Esophagus squamous epithelium (tissue), 4 donors: ENCODE measurements around the gene KAZALD1.

ENCODE experiments used
- POLR2A ChIP-seq, 4 donors: fragments of 450-650 bp; IDR thresholded peaks; one replicate each; pipeline ENCODE4 v1.6.1; 2017; ENCODE audit warnings: antibody characterized with exemption in 4 of 4, mild to moderate bottlenecking in 4 of 4, moderate library complexity in 3 of 4
- TF ChIP-seq, protein P1 (sequence below), 6 experiments: fragments of 450-650 bp in 4 of 6; fragments of 200-600 bp in 2 of 6; sonication (generic) in 2 of 6; IDR thresholded peaks; one replicate each; pipeline ENCODE4 v1.5.1; 2016 to 2019; ENCODE audit warnings: antibody characterized with exemption in 6 of 6, mild to moderate bottlenecking in 4 of 6, moderate library complexity in 4 of 6

GRCh38 chr10:101075775-101076174 is 14.0 kb downstream of the KAZALD1 start:
- TF ChIP-seq, protein P1, sequence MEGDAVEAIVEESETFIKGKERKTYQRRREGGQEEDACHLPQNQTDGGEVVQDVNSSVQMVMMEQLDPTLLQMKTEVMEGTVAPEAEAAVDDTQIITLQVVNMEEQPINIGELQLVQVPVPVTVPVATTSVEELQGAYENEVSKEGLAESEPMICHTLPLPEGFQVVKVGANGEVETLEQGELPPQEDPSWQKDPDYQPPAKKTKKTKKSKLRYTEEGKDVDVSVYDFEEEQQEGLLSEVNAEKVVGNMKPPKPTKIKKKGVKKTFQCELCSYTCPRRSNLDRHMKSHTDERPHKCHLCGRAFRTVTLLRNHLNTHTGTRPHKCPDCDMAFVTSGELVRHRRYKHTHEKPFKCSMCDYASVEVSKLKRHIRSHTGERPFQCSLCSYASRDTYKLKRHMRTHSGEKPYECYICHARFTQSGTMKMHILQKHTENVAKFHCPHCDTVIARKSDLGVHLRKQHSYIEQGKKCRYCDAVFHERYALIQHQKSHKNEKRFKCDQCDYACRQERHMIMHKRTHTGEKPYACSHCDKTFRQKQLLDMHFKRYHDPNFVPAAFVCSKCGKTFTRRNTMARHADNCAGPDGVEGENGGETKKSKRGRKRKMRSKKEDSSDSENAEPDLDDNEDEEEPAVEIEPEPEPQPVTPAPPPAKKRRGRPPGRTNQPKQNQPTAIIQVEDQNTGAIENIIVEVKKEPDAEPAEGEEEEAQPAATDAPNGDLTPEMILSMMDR (IDR thresholded peaks at IDR 0.05), result no peak
- TF ChIP-seq POLR2A (IDR thresholded peaks at IDR 0.05), result no peak
